Renal cortex interstitium (tissue), 15 donors: ENCODE results near the gene WEE1. TPM values are rescaled to one million over a fixed set of nuclear protein-coding genes. Genes with fewer than 3 reads are reported as not detected.
A peak's percentile ranks its signal among the peaks of the same experiment; 100 is the strongest.
"Not testable (repeated sequence)": the region's sequence is repeated elsewhere in the genome, so short reads cannot be mapped to it uniquely, and the experiment has no call there.

ENCODE experiments used
- DNase-seq, 11 donors: peaks; one replicate each; pipeline ENCODE4 v3.0.0-alpha.2; 2013; ENCODE audit warnings: low read depth in 9 of 11, low spot score in 4 of 11; ENCODE audit errors: extremely low read depth in 1 of 11
- long read RNA-seq, 16 experiments: transcript quantifications; one replicate each; lab custom pipeline, GENCODE V29; 2026
- polyA plus RNA-seq, 3 donors: library from polyadenylated mRNA; unstranded; fragments of 120-200 nt; gene quantifications; one replicate each; pipeline ENCODE4 v1.2.1, GENCODE V29; 2013; ENCODE audit not compliant: insufficient read length in 3 of 3

Gene WEE1
- 100 to 1,000 TPM in 1 of 3 donors, 10 to 100 TPM in 2; 74.1 to 102 (median 93.5) TPM for polyA plus RNA-seq
- long read RNA-seq, donor 1, transcript WEE1-202 (11 exons, 2,799 nt): major isoform, 5 of 5 reads
- long read RNA-seq, donor 1, partial matches to known transcripts: 0 of 5 reads
- long read RNA-seq, donor 1, other reads (novel, unspliced or antisense): 0 of 5 reads
- long read RNA-seq, donor 2, full-length matches to known transcripts: 5 of 5 reads
- long read RNA-seq, donor 2, partial matches to known transcripts: 0 of 5 reads
- long read RNA-seq, donor 2, other reads (novel, unspliced or antisense): 0 of 5 reads
- long read RNA-seq, donor 3, full-length matches to known transcripts: 13 of 18 reads
- long read RNA-seq, donor 3, partial matches to known transcripts: 5 of 18 reads
- long read RNA-seq, donor 3, other reads (novel, unspliced or antisense): 0 of 18 reads
- long read RNA-seq, donor 4, transcript WEE1-202 (11 exons, 2,799 nt): major isoform, 5 of 15 reads
- long read RNA-seq, donor 4, transcript WEE1-207 (6 exons, 990 nt): major isoform, 5 of 15 reads
- long read RNA-seq, donor 4, partial matches to known transcripts: 5 of 15 reads
- long read RNA-seq, donor 4, other reads (novel, unspliced or antisense): 0 of 15 reads
- long read RNA-seq, donor 5: 0 reads
- long read RNA-seq, donor 6, transcript WEE1-202 (11 exons, 2,799 nt): major isoform, 7 of 12 reads
- long read RNA-seq, donor 6, partial matches to known transcripts: 0 of 12 reads
- long read RNA-seq, donor 6, other reads (novel, unspliced or antisense): 0 of 12 reads
- long read RNA-seq, donor 7, partial matches to known transcripts: 79 of 82 reads
- long read RNA-seq, donor 7, other reads (novel, unspliced or antisense): 0 of 82 reads
- long read RNA-seq, donor 8, transcript WEE1-202 (11 exons, 2,799 nt): major isoform, 11 of 148 reads
- long read RNA-seq, donor 8, partial matches to known transcripts: 134 of 148 reads
- long read RNA-seq, donor 8, other reads (novel, unspliced or antisense): 0 of 148 reads
- long read RNA-seq, donor 9, transcript WEE1-202 (11 exons, 2,799 nt): major isoform, 16 of 16 reads
- long read RNA-seq, donor 9, partial matches to known transcripts: 0 of 16 reads
- long read RNA-seq, donor 9, other reads (novel, unspliced or antisense): 0 of 16 reads
- long read RNA-seq, donor 10, transcript WEE1-202 (11 exons, 2,799 nt): major isoform, 7 of 9 reads
- long read RNA-seq, donor 10, partial matches to known transcripts: 0 of 9 reads
- long read RNA-seq, donor 10, other reads (novel, unspliced or antisense): 0 of 9 reads
- long read RNA-seq, donor 11, transcript WEE1-202 (11 exons, 2,799 nt): major isoform, 9 of 14 reads
- long read RNA-seq, donor 11, partial matches to known transcripts: 5 of 14 reads
- long read RNA-seq, donor 11, other reads (novel, unspliced or antisense): 0 of 14 reads
- long read RNA-seq, donor 12, transcript WEE1-202 (11 exons, 2,799 nt): major isoform, 5 of 5 reads
- long read RNA-seq, donor 12, partial matches to known transcripts: 0 of 5 reads
- long read RNA-seq, donor 12, other reads (novel, unspliced or antisense): 0 of 5 reads
- long read RNA-seq, donor 13: 0 reads
- long read RNA-seq, donor 14, transcript WEE1-202 (11 exons, 2,799 nt): major isoform, 8 of 9 reads
- long read RNA-seq, donor 14, partial matches to known transcripts: 0 of 9 reads
- long read RNA-seq, donor 14, other reads (novel, unspliced or antisense): 0 of 9 reads
- long read RNA-seq, donor 15, partial matches to known transcripts: 24 of 28 reads
- long read RNA-seq, donor 15, other reads (novel, unspliced or antisense): 0 of 28 reads
- long read RNA-seq, donor 16, transcript WEE1-202 (11 exons, 2,799 nt): major isoform, 22 of 26 reads
- long read RNA-seq, donor 16, partial matches to known transcripts: 0 of 26 reads
- long read RNA-seq, donor 16, other reads (novel, unspliced or antisense): 0 of 26 reads

- peak; percentile 94 to 98 (median 97) for DNase-seq
Measured at GRCh38 chr11:9573052-9573774, at the start of gene WEE1. TSS of gene WEE1 (plus strand) at chr11:9573670. CDS start at chr11:9573934, 264 bp downstream.

- no peak for DNase-seq
Measured at GRCh38 chr11:9524001-9524400, 49.5 kb upstream of the WEE1 start.

DNA sequence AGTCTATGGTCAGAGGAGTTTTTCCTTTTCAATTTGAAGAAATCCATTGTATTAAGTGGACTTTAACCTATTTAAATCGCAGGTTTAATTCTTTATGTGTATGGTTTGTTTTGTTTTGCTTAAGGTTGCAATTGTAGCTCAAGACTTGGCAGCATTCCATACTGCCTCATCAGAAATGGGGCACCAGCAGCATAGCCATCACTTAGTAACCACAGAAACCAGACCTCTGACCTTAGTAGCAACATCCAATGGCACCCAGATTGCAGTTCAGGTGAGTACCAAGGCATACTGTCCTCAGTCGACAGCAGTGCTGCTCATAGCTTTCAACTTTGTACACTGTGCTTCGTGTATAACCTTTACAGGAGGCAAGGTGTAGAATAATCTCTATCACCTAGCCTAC, 48.4 kb upstream of the WEE1 start:
- DNase-seq: no peak

GRCh38 chr11:9527481-9528135, 45.9 kb upstream of the WEE1 start:
- DNase-seq: peak in 7 of 11 donors; percentile 36 to 77 (median 58)

GRCh38 chr11:9528136-9528501, 45.4 kb upstream of the WEE1 start:
- DNase-seq: no peak

DNA sequence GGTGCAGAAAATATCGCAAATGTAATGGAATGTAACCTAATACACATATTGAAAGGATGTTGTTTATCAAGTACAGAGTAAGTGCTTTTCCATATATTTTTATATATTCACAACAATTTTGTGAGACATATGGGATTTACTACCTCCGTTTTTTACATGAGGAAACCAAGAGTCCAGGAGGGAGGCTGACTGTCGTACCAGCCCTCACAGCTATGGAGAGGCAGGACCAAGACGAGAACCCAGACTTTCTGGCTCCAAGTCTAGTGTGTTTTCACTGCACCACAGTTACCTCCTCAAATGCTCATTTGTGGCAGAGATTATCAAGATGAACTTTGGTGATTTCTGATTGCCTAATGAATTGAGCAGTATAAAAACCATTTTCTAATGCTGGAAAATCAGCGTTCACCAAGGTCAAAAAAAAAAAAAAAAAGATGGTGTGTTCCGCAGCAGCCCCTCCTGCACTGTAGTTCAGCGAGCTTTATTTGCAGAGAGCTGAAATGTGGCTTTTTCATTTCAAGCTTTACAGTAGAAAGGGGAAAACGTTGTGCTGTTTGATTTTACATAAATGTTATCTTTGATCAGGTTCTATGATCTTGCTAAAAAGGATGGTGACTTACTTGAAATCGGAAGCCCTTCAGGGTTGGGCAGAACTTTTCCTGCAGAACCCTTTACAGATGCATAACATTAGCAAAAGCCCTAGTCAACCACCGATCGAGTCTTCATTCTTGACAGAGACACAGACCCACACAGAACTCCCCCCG, 44.7 kb upstream of the WEE1 start:
- DNase-seq: no peak

DNA sequence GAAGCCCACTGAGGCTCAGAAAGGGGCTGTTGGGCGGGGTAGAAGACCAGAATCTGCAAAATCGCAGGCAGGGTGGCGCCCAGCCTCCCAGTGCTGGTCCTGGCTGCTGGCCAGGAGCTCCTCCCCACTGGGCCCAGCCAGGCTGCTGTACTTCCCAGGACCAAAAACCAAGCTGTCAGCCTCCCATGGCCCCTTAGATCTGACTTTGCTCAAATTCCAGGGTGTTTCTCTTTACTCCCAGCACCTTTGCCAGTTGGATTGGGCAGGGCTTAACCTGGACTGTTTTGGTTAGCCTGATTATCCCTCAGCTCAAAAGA, 44.2 kb upstream of the WEE1 start:
- no peak for DNase-seq

- DNase-seq: no peak
Measured at GRCh38 chr11:9530020-9530621, 43.3 kb upstream of the WEE1 start.

DNA sequence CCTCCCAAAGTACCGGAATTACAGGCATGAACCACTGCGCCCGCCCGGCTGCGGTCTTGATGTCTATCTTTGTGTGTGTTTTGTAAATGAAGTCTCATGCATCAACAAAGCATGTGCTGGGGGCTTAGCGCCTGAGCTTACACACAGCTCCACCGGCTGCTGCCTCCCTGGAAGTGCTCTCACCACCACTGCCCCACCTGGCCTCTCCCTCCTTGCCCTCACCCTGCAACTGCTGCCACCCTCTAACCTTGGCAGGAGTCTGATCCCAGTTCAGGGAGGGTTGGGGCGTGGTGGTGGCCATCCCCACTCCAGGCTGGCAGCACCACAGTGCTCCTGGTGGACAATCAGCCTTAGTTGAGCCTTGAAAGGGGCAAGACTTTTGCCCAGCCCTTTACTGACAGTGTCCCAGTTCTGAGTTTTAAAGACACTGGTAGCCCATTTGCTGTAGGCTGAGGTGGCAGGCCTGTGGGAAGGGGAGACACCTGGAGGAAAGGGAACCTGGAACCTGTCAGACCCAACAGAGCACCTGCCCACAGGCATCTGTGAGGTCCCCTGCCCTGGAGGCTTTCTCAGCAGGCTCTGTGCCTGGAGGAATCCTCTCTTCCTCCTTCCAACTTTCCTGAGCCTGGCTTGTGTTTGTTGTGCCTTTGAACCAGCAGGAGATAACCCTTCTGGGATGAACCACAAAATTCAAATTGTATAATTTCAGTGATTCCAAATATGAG, 42.4 kb upstream of the WEE1 start:
- no peak for DNase-seq

- no peak for DNase-seq
Measured at GRCh38 chr11:9533058-9533457, 40.4 kb upstream of the WEE1 start.

DNA sequence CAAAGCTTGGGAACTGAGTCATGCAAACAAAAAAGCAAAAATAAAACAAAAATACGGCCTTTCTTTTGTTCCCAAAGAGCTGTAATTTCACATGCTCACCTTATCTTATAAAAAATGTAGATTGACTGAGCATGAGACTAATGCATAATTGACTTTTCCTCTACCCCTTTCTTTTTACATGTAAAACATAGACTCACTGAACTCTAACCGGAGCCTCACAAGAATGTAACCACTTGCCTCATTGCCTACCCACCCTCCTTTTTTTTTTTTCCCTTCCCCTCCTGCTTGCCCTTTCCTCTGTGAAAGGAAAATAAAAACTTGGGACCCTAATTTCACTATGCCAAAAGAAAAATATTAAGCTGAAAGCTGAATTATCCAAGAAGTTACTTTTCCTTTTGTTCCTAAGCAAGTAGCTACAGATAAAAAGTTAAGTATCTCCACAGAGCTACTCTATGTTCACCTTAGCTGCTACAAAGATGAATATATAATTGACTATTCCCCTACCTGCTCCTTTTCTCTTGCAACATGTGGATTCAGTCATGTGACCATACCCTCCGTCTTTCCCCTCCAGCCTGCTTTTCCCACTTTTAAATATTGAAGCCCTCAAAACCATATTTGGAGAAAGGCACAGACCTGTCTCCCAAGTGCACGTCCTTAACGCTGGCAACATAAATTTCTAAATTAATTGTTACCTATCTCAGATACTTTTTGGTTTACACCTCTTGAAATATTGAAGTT, 39.6 kb upstream of the WEE1 start:
- no peak for DNase-seq

GRCh38 chr11:9535189-9535781, 38.2 kb upstream of the WEE1 start:
- DNase-seq: no peak

- no peak for DNase-seq
Measured at GRCh38 chr11:9538548-9538947, 34.9 kb upstream of the WEE1 start.

DNA sequence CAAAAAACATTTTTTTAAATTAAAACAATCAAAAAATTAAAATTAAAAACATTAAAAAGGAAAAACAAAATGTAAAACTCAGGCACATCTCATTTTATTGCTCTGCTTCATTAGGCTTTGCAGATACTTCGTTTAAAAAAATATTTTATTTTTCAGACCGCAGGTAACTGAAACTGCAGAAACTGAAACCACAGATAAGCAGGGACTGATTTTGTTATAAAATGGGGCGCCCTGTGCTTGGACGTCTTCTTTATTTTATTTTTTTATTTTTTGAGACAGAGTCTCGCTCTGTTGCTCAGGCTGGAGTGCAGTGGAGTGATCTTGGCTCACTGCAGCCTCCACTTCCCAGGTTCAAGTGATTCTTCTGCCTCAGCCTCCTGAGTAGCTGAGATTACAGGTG, 24.3 kb upstream of the WEE1 start:
- not testable (repeated sequence) for DNase-seq
